ENCODE results near the gene DNAJB6.
A peak's percentile ranks its signal among the peaks of the same experiment; 100 is the strongest.
"Not testable (repeated sequence)": the region's sequence is repeated elsewhere in the genome, so short reads cannot be mapped to it uniquely, and the experiment has no call there.

DNAJB6 gene

GRCh38 chr7:157329447-157329846 is 7.4 kb upstream of the DNAJB6 start:
- DNase-seq: no peak

DNA sequence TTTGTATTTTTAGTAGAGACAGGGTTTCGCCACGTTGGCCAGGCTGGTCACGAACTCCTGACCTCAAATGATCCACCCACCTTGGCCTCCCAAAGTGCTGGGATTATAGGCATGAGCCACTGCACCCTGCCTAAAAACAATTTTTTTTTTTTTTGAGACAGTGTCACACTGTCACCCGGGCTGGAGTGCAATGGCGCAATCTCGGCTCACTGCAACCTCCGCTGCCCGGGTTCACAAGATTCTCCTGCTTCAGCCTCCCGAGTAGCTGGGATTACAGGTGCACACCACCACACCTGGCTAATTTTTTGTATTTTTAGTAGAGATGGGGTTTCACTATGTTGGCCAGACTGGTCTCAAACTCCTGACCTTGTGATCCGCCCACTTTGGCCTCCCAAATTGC is 6.2 kb upstream of the DNAJB6 start:
- not testable (repeated sequence) for DNase-seq

DNA sequence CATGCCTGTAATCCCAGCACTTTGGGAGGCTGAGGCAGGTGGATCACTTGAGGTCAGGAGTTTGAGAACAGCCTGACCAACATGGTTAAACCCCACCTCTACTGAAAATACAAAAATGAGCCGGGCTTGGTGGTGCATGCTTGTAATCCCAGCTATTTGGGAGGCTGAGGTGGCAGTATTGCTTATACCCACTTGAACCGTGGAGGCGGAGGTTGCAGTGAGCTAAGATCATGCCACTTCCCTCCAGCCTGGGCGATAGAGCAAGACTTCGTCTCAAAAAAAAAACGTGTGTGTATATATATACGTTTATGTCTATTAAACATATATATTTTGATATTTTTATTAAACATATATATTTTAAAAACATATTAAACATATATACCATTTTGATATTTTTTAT is 5.8 kb upstream of the DNAJB6 start:
- DNase-seq: not testable (repeated sequence)

GRCh38 chr7:157335236-157335635 is 1.6 kb upstream of the DNAJB6 start:
- no peak for DNase-seq

- DNase-seq: no peak
These were observed 817 bp upstream of the DNAJB6 start for GRCh38 chr7:157335991-157336382.

- peak; percentile 46 for DNase-seq
These were observed 729 bp downstream of the DNAJB6 start for GRCh38 chr7:157337316-157338149.

DNA sequence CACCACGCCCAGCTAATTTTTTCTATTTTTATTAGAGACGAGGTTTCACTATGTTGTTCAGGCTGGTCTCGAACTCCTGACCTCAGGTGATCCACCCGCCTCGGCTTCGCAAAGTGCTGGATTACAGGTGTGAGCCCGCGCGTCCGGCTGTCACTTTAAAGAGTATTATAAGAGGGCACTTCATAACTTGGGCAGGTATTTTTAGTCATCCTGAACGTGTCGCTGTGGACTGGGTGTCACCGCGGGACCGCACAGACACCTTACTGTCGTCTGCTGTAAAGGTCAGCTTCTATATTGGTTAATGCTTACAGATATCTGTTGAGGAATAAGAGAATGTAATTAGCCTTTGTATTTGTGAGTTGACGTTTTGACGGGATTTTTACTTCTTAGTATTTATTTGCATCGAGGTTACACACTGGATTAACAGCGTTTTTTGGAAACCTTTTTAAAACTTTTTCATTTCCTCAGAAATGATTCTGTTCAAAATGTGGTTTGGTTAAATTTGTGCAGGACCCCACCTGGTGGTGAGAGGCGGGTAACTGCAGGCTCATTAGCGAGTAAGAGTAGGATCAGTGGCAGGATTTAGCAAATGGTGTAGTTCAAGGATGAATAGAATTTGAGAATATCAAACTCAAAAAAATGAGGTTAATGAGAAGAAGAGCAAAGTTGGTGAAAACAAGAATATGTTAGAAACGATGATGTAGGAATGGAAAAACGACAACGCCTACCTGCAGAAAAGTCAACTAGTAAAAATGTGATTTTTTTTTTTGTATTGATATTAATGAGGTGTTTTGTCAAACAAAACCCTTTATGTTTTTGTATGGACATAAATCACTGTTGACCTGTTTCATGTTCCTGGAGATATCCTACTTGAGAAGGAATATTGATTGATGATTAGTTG is 3.2 kb downstream of the DNAJB6 start:
- DNase-seq: peak; percentile 62

DNA sequence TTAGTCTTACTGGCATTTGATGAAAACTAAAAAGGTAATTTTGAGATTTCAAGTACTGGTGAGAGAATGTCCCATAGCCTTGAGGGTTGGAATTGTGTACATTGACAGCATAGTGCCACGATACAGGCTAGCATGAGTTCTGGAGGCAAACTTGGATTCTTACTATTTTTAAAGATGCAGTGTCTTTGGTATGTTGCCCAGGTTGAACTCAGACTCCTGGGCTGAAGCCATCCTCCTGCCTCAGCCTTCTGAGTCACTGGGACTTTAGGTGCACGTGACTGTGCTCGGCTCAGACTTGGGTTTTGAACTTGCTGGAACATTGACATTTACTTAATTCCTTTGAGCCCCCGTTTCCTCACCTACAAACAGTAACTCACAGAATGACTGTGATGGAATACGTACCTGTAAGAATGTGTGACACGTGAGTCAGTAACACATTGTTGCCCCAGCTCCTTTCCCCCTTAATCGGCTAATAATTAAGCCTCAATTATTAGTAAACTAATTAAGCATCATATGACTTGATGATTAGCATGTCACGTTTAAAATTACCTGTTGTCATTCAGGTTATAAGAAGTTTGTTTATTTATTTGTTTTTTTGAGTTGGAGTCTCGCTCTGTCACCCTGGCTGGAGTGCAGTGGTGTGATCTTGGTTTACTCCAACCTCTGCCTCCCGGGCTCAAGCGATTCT is 10.6 kb downstream of the DNAJB6 start:
- DNase-seq: no peak

- no peak for DNase-seq
These were observed 11.7 kb downstream of the DNAJB6 start for GRCh38 chr7:157348548-157348947.

DNA sequence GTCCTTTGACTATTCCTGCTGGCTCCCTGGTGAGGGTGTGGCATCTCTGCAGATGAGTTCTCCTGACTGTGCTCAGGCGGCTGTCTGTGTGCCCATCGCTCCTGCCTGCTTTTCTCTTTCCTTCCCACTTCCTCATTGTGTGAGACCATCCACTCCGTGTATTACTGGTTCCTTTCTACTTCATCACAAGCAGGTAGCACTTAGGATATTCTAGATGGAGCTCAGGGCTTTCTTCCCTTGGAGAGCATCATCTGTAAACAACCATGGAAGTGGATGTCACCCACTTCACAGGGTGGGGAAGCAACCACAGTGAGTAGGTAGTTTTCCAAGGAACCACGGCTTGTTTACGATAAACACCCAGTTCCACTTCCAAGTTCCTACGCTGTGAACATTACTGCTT is 15.7 kb downstream of the DNAJB6 start:
- no peak for DNase-seq

- DNase-seq: no peak
These were observed 19.1 kb downstream of the DNAJB6 start for GRCh38 chr7:157355784-157356511.

DNA sequence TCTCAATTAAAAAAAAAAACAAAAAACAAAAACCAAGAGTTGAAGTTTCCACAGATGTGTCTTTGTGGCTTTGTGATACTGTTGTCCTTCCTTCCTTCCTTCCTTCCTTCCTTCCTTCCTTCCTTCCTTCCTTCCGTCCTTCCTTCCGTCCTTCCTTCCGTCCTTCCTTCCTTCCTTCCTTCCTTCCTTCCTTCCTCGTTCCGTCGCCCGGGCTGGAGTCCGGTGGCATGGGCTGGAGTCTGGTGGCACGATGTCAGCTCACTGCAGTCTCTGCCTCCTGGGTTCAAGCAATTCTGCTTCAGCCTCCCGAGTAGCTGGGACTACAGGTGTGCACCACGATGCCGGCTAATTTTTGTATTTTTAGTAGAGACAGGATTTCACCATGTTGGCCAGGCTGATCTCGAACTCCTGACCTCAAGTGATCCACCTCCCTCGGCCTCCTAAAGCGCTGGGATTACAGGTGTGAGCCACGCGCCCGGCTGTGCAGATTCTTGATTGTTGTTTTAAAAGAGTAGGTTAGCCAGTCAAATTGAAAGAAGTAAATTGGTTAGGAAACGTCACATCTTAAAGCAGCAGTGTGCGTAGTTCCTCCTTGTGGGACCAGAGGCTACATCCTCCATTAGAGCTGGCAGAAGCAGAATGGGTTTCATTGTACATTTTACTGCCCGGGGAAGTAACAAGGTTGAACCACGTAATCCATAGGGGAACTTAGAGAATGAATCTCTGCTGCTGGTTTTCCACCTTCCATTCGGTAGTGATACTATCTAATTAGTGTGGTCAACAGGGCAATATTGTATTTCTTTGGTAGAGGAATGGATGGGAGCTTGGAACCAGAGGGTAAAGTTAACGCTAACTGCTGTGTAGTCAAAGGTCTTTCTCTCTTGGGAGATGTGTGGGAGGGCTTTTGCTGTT is 20.6 kb downstream of the DNAJB6 start:
- no peak for DNase-seq

- no peak for DNase-seq
These were observed 21.4 kb downstream of the DNAJB6 start for GRCh38 chr7:157358041-157358752.

DNA sequence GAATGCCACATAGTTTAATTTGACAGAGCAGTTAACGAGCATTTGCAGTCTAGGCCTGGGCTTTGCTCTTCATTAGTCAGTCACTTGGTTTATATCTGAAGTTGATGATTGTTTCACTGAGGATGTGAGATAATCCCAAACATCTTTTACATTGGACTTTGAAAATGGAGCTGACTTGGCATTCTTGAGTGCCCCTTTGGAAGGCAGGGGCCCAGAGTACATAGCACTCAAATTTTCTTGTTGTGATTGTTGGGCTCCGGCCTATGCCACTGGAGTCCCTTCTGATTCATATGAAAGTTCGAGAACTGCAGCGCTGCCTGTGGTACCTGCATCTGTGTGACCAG is 21.9 kb downstream of the DNAJB6 start:
- no peak for DNase-seq

DNA sequence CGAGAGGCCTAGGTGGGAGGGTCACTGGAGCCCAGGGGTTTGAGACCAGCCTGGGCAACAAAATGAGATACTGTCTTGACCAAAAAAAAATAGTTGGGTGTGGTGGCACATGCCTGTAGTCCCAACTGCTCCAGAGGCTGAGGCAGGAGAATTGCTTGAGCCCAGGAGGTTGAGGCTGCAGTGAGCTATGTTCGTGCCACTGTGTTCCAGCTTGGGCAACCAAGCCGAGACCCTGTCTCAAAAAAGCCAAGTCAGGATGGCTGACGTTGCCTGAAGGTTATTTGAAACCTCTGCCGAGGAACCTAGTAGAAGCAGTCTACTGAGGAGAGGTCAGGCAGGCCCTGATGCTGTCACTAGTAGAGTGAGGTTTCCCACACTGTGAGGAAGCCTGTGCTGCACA is 22.8 kb downstream of the DNAJB6 start:
- DNase-seq: no peak

- no peak for DNase-seq
These were observed 23.8 kb downstream of the DNAJB6 start for GRCh38 chr7:157360483-157361025.

DNA sequence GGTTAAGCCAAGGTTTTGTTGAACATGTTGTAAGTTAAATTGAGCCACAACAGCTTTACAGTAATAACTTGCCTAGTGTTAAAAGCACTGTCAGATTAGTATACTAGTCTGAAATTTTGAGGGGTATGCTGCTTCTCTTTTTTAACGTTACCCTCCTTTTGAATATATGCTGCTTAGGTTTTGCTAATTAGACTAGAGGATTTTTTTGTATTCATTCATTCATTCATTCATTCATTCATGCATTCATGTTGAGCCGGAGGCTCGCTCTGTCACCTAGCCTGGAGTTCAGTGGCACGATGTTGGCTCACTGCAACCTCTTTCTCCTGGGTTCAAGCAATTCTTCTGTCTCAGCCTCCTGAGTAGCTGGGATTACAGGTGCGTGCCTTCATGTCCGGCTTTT is 24.7 kb downstream of the DNAJB6 start:
- no peak for DNase-seq

GRCh38 chr7:157362729-157363128 is 25.9 kb downstream of the DNAJB6 start:
- no peak for DNase-seq

DNA sequence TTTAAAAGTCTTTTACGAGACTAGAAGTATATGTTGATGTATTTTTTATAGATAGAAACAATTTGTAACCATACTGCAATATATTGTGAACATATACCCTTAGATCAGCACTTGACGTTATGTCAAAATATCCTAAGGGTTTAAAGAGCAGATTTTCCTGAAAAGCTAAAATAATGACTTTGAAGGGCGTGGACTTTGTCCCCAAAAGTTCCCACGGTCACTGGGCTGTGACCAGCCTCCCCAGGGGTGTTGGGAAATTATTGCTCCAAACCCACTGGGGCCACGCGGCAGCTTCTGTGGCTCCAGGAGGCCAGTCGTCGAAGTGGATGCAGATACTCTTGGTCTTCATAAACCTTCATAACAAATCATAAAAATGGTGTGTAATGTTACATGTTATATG is 29.9 kb downstream of the DNAJB6 start:
- no peak for DNase-seq

DNA sequence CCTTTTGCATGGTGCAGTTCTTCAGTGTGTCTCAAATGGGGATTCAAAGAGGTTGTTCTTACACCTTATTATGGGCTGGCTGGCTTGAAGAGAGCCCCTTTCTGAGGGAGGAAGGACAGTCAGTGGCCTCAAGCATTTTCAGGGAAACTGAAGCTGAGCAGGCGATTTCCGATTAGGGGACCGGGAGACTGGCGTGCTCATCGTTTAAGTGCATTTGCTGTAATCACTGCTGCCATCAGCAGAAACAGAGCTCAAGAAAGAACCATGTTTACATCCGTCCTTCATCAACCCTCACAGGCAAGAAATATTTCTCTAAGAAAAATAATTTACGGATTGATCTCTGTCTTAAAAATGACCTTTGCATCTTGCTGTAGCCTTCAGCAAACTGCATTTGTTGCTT is 32.2 kb downstream of the DNAJB6 start:
- no peak for DNase-seq

DNA sequence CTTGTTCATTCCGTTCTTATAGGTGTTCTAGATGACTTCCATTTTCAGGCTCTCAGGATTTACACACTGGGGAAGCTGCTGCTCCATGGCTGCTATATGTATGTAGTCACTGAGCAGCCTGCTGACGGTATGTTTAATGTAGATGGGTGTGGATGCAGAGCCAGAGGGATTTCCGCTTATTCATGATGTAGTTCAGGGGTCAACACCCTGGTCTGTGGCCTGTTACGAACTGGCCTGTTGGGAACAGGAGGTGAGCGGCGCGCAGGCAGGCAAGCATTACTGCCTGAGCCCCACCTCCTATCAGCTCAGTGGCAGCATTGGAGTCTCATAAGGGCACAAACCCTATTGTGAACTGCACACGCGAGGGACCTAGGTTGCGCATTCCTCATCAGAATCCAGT is 33.9 kb downstream of the DNAJB6 start:
- DNase-seq: no peak

Measured in activated CD4-positive, alpha-beta T cell treated with anti-CD3 and anti-CD28 coated beads, Interleukin-2, amount 50 U/mL, for 1 hour (primary cell).